CD4-positive, alpha-beta T cell treated with Interleukin-21 for 1 hour (primary cell): Measurements from ENCODE around the gene REPS2.

Experiments
- DNase-seq: peaks from one replicate; pipeline ENCODE4 v3.0.0-alpha.2; 2020

REPS2 gene

DNA sequence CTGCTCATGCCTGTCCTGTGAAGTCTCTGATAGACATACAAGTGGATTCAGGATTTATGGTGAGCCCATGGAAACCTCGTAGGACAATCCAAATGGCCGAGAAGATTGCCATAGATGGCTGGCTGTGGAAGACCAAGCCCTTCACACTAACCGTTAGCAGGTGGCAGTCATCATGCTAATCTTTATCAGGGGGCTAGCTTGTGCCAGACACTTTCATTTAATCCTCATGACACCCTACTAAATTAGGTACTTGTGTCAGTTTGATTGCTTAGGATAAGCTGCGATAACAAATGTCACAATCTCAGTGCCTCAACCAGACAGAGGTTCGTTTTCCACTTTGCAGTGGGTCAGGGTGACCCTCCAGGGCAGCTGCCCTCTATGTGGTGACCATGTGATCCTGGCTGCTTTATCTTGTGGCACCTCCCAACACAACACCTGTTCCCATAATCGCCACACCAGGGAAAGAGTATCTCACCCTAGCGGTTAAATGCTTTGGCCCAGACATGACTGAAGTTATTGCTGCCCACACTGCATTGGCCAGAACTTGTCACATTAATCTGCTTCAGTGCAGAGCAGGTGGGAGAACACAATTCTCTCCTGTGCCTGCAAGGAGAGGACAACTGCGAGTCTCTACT is 60.8 kb downstream of the REPS2 start:
- no peak for DNase-seq

DNA sequence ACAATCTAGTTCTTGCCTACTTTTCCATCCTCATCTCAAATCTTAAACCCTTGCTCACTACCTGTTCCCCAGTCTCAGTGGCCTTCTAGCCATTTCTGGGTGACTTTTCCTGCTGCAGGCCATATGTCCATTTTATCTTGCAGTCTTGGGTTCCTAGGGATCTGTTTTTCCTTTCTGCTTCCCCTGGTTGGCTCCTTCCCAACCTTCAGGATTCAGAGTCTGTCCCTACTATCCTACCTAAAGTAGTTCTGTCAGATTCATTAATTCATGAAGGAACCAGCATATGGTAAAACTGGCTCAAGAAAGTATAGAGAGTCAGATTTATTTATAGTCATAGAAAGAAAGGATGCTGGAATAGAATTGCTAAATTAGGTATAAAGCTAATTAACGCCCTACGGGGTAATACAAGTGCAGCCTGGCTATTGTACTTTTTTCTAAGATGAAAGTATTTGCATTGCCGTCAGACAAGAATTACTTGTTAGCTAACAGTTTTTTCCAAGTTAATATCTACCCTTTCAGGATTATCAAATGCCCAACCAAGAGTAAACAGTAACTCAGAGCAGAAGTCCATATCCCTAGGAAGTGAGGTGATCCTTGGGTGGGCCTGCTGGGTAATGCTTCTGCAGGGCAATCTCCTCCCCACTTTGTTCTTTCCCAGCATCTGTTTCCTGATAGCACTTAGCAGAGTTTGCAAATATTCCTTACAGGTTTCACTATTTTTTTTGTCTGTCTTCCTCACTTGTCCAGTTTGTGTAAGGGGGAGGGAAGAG is 63.6 kb downstream of the REPS2 start:
- no peak for DNase-seq

DNA sequence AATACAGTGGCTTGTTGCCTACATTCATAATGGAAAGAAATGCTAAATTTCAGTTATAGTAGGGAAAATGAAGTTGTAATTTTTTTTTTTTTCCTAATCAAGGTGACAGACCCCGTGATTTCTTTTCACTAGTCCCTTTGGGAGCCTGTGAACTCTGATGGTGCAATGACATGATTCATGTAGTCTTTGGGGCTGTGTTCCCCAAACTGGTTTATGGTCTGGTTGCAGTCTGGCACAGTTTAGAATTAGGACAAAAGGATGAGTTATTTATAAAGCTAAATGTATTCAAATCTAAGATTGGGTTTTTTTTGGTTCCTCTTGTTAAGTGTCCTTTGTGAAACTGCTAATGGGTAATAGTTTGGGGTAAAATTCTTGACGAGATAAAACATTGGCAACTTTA is 66.0 kb downstream of the REPS2 start:
- no peak for DNase-seq

DNA sequence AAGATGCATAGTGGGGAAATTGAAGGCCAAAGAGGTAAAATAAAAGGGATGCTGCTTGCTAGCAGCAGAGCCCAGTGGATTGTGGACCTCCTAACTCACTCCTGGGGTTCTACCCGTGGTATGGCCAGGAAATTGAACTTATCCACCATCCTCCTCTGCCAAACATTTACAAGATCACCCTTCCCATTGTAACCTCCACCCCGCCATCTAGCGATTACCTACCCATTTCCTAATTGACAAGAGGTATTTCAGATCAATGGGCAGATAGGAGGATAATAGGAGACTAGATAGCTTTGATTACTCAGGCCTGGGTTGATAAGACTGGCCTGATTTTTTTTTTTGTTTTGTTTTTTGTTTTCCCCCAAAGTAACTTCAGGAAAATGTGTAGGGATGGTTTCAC is 67.8 kb downstream of the REPS2 start:
- no peak for DNase-seq

DNA sequence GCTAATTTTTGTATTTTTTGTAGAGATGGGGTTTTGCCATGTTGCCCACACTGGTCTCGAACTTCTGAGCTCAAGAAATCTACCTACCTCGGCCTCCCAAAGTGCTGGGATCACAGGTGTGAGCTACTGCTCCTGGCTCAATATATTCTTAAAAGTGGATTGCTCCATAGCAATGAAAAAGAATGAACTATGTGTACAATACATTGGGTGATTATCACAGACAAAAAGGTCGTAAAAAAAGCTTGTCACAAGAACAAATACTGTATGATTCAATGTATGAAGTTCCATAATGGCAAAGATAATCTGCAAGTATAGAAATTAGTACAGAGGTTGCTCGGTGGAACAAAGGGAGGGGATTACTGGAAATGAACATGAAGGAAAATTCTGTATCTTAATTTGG is 70.7 kb downstream of the REPS2 start:
- no peak for DNase-seq

DNA sequence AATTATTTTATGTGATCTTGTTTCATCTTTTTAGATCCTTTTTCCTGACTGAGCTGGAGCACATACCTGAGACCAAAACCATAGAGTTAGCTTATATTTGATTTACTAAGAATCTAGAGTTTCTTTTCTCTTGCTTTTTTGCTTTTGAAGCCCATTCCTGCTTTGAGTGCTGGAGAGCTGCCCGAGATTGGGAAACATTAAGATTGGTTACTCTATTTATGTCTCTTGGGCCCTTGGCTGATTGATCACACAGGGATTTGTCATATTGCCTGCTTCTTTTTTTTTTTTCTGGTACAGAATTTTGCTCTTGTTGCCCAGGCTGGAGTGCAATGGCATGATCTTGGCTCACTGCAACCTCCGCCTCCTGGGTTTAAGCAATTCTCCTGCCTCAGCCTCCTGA is 73.9 kb downstream of the REPS2 start:
- DNase-seq, result no peak

DNA sequence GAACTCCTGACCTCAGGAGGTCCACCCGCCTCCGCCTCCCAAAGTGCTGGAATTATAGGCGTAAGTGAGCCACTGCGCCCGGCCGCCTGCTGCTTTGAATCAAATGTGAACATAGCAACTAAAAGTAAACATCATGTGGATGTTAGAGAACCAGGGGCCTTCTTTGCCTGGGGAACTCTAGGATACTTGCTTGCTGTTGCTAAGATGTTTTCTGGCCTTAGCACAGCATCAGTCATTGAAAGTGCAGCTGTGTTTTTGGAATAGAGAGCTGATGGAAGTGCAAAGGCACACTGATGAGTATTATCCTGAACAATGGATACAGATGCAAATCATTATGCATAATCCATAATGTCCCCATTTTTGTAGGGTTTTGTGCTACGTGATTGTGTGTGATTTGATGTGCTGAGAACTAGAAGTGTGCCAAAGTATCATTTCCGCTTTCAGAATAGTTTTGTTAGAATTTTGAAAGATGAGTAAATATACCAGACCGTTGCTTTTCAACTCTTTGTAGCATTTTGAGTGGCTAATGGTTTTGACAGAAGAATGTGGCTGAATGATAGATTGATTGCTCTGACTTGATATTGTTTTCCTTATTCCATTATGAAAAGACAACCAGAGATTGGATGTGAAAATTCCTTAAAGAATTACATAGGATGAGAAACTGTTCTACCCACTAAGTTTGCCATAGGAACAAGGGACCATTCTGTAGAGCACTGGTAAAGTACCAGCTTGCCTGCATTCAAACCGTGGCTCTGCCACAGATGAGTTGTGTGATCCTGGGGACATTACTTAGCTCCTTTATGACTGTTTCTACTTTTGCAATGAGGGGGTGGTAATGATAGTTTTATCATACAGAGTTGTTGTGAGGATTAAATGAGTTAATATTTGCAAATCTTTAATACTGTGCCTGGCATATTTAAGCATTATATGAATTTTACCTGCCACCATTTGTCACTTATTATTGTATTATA is 74.7 kb downstream of the REPS2 start:
- DNase-seq, result no peak

DNA sequence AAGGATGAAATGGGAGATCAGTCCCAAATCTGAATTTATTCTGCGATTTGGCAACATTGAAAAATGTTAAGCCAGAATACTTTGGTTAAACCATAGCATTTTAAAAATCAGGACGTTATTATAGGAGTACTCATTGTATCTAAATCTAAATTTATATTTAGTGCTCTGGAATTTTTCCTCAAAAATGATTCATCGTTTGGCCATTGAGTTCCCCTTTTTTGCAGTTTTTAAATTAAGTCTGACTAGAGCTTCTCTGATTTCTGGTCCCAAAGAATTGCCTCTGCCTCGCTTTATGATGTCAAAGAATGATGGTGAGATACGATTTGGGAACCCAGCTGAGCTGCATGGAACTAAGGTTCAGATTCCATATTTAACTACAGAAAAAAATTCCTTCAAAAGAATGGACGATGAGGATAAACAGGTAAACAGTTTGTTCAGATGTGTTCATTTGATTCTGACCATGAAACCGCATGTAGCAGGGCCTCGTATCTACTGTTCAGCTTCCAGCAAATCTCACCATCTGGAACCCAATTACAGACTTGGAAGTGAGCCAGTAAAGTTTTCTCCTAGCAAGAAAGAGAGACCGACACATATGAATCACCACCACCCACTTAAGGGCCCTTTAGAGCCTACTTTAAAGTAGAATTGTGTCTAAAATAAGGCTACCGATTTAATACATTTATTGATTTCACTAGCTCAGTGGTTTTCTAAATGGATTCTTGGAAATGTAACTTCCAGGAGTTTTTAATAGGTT is 75.6 kb downstream of the REPS2 start:
- DNase-seq, result no peak

DNA sequence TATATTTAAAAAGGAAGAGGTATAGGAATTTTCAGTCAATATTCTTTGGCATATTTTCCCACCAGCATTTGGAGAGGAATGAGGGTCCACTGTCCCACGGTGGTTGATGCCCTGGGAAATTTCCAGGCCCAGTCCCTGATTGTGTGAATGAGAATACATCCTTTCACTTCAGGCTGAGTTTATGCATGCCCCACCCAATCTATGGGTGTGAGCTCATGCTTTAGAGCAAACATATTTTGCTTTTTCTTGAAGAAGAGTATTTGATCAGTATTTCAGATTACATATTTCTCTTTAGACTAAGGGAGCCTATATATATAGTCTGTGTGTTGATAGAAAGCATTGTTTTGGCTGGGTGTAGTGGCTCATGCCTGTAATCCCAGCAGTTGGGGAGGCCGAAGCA is 77.2 kb downstream of the REPS2 start:
- no peak for DNase-seq

DNA sequence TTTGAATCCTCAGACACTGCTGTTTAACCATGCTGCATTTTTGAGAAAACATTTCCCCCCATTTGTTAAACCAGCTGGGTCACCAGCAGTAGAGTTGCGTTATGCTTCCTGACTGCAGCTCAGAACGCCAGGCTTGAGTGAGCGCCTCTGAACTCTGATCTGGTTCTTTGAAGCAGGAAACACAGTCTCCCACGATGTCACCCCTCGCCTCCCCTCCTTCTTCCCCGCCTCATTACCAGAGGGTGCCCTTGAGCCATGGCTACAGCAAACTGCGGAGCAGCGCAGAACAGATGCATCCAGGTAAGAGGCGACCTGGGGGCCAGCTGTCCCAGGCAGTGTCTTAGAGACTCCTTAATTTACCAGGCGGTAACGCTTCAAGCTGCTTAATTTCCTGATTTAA is 78.4 kb downstream of the REPS2 start:
- DNase-seq, result no peak

DNA sequence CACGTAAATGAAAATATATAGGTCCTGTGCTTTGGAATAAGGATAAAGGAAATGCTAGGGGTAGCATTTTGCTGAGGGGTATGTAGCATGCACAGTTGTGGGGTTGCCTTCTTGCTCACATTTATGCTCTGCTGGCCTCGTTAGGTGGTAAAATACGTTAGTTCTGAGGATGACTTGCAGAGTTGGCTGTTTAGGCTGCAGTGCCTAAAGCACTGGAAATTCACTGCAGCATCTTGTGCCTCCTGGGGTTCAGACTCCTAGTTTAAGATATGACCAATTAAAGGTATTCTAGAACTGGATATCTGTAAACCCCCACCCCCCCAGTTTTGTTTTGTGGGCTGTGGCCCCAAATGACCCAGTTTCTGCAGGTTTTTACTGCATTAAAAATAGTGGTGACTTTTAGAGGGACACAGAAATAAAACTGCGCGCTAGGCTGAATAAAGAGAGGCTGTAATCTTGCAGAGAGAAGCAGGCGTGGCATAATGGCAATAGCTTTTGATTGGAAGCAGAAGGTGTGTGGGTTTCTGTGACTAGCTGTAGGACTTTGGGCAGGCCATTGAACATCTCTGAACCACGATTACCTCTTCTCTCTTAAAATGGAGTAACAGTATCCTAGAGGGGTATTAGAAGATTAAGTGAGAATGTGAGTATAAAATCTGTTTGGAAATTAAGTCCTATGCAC is 79.3 kb downstream of the REPS2 start:
- DNase-seq, result no peak

DNA sequence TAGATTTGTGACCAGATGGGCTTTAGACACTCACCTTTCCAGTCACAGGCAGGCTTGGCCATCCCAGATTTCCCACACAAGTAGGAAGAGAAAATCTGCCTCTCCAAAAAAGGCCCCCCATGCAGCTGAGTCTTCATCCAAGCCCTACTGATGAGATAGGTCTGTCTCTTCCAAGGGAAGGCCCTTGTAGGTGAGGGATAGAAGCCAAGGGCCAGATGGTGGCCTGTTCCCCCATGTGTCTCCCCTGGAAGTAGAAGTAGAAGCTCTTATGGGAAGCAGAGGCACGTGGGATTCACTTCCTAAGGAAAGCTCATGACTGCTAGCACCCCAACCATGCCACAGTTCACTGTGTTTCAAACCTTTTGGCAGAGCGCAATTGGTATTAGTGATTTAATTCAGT is 81.5 kb downstream of the REPS2 start:
- no peak for DNase-seq

DNA sequence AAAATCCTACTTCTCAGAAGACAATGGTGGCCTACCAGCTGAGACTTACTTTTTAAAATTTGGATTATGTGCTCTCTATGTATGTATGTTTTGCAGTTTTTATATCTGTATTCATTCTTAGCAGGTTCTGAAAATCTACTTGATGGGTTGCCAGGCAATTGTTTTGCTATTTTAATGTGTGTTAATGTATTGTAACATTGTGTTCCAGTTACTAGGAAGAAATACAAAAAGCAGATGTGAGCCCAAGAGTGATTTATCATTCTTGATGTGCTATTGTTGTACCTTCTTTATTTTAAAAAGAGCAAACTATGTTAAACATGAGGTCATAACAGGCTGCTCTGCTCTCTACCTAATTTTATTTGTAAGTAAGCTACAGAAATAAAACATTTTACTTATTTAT is 81.9 kb downstream of the REPS2 start:
- DNase-seq, result no peak

DNA sequence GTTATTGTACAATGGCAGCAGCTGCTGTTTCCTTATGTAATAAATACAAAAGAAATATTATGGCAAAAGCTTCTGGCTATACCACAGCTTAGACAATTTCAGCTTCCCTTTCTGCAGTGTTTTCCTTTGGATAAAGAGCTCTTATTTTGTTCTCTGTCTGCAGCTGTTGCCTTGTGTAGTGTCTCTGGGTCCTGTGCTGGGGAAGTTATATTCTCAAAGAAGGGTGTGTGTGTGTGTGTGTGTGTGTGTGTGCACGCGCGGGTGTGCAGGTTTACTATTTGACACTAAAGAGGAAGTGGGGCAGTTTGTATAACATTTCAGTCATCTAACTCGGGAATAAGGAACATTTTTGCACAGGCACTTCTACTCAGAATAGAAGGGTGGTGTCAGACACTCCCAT is 83.6 kb downstream of the REPS2 start:
- DNase-seq, result no peak

DNA sequence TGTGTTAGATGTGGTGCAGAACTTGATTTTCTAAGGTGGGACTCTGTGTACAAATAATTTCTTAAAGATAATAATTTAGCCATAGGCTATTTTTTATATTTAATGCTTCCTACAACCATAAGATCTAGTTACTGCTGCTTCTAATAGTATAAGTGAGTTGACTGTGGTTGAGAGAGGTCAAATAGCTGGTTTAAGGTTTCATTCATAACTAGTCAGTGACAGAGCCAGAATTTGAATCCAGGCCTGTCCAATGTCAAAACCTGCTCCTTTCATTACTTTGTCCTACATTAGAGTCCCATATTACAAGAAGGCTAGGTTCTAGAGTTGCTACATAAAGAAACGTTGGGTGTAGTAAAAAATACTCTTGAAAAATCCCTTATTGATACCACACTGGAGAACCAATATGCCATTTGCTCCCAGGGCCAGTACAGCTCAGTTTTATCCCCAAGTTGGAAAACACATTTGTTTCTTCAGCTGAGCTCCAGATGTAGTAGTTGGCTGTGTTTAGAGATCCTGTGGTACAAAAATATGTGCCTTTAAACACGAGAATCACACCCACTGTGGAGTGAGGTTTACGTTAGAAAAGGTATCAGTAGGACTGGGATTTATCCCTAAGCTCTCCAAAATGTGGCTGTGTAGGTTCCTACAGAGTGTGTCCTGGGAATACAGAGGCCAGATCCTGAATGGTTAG is 84.3 kb downstream of the REPS2 start:
- DNase-seq, result no peak

DNA sequence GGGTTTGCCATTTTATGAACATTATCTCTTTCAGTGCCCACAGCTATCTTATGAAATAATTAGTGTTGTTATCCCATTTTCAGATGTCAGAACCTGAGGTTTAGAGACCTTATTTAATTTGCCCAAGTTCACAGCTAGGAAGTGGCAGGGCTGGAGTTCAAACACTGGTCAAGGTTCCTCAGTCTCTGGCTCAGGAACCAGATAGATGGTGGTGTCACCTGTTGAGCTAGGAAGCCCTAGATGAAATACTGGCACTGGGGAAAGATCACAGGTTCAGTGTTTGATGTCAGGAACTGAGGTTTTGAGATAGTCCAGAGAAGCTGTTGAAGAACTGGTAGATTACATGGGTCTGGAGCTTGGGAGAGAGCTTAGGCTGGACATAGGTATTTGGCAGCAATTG is 85.4 kb downstream of the REPS2 start:
- no peak for DNase-seq

DNA sequence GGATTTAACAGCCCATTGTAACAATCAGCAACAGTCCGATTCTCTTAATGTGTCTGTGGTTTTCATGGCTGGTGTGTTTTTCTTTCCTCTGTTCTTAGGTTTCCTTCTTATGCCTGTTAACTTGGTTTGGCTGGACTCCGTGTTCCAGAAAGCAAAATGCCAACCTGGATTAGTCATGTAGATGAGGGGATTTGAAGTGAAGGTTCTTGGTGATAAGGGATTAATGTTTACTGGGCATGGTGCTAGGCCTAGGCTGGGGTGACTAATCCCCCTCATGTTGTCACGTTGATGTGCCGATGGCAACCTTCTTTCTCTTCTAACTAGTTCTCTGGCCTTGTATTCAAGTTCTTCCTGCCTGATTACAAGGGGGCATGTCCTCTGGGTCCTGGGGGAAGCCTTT is 85.9 kb downstream of the REPS2 start:
- no peak for DNase-seq

DNA sequence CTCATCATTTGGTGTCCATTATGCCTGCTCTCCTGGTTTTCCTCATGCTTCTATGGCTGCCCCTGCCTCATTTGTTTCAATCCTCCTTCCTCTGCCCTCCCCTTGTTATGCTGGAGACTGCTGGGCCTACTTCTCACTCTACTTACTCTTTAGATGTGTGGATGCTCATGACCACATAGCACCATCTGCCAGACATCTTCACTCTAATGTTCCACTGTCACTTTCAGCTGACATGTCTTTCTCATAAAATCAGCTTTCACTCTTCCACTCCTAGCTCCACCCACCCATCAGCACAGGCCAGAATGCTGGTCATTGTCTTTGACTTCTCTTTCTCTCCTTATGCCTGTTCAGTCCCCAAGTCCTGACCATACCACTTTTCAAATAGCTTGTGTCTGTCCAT is 86.8 kb downstream of the REPS2 start:
- no peak for DNase-seq

DNA sequence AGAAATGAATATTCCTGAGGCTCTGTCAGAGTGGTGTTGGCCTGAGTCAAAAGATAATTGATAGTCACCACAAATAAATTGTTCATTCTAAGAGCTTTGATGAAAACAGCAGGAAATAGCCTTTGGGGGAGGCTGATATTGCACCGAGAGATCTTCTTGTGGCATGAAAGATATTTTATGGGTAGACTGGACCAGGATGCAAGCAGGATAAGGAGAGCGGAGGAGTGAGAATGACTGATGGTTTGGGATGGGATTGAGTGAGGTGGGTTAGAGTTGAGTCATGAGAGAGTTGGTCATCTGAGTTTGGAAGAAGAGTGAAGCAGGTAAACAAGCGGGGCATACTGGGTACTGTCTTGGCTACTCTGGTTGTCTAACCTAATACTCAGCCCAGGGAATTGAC is 88.7 kb downstream of the REPS2 start:
- no peak for DNase-seq

DNA sequence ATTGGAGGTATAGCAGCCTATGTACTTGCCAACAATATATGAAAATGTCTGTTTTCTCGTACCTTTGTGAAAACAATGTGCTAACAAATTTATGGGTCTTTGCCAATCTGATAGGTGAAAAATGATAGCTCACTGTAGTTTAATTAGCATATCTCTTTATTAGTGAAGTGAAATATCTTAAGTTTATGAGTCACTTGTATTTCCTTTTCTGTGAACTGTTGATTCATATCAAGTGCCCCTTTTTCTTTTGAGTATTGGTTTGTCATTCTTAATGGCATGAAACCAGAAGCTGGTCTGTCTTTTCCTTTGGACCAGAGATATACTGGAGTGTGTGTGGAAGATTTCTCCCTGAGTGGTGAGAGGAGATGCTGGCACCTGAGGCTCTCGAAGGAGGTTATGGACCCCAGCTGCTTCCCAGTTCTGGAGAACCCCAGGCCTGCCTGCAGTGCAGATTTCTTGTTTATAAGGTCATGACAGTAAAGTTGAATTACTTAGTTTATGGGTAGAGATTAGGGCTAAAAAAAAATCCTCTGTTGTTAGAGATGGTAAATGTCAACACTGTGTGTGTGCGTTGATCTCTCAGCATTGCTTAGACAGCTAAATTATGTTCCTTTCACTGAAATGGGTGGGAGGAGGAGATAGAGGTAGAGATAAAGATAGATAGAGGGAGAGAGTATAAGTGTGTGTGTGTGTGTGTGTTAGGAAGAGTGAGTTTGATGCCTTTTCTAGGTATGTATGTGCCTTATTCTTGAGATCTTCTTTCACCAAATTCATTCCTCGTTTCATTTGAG is 89.9 kb downstream of the REPS2 start:
- DNase-seq, result no peak

DNA sequence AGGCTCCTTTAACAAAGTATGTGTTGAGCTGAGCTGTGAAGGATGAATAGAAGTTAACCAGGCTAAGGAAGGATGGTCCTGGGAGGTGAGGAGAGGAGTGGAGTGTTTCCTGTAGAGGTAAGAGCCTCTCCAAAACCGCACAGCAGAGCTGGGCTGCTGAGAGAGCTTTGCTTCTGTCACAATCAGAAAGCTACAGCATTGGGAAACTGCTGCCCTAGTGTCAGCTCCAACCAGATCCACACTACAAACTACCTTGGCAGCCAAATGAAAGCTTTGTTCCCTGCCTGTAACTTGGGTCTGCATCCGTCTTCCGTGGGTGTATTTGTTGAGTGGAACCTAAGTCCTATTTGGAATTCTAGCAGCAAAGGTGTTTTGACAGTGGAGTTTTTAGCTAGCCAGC is 91.8 kb downstream of the REPS2 start:
- DNase-seq, result no peak
